ENCODE data around the gene TCF12.

DNA sequence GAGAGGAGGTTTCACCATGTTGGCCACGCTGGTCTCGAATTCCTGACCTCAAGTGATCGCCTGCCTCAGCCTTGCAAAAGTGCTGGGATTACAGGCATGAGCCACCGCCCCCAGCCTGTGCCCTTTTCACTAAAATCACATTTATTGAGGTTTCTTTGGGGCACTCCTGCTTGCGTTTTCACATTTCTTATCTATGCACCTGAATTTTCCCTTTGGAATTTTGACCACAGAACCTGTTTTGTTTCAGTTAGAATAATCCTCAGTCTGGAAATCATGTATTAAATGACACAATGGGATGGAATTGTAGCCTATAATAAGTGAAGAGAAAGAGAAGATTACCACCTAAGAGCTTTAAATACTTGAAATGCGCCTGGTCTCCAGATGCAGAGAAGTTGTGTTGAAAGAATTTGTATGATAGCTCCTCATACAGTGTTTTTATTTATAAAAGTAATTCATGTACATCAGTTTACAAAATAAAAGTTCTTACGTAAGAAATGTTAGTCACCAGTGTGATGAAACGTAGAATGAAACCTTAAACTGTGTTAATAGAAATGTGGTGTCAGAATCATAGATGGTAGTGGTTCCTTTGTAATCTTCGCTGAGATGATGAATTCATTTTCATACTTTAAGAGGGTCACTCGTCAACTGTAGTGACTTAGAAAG is 107.0 kb downstream of the TCF12 start:
- TF ChIP-seq, protein P1, sequence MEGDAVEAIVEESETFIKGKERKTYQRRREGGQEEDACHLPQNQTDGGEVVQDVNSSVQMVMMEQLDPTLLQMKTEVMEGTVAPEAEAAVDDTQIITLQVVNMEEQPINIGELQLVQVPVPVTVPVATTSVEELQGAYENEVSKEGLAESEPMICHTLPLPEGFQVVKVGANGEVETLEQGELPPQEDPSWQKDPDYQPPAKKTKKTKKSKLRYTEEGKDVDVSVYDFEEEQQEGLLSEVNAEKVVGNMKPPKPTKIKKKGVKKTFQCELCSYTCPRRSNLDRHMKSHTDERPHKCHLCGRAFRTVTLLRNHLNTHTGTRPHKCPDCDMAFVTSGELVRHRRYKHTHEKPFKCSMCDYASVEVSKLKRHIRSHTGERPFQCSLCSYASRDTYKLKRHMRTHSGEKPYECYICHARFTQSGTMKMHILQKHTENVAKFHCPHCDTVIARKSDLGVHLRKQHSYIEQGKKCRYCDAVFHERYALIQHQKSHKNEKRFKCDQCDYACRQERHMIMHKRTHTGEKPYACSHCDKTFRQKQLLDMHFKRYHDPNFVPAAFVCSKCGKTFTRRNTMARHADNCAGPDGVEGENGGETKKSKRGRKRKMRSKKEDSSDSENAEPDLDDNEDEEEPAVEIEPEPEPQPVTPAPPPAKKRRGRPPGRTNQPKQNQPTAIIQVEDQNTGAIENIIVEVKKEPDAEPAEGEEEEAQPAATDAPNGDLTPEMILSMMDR (IDR thresholded peaks at IDR 0.05) = no peak
- TF ChIP-seq POLR2A (IDR thresholded peaks at IDR 0.05) = no peak
